NCI-H1417 (cell line): ENCODE results near the gene OR10AG1.

Experiments used
- DNase-seq, 3 experiments: peaks; one replicate each; lab custom pipeline; 2025; lab: John Stamatoyannopoulos, UW

Gene OR10AG1

GRCh38 chr11:55969845-55970244 lies at the start of gene OR10AG1:
TSS of gene OR10AG1 (minus strand) at chr11:55969945. CDS start at chr11:55969907, 38 bp downstream.
- DNase-seq = no peak

- no peak for DNase-seq
These were observed 44.1 kb upstream of the OR10AG1 start for GRCh38 chr11:56013805-56014204.

GRCh38 chr11:56010716-56011115 lies 41.0 kb upstream of the OR10AG1 start:
- no peak for DNase-seq

- DNase-seq = no peak
These were observed 24.8 kb upstream of the OR10AG1 start, which contains the start of gene OR5F1 for GRCh38 chr11:55994525-55994924. TSS of gene OR5F1 (minus strand) at chr11:55994625. CDS start at chr11:55994625, 0 bp downstream.

GRCh38 chr11:55970935-55971334 lies 1.2 kb upstream of the OR10AG1 start:
- no peak for DNase-seq

- DNase-seq = no peak
These were observed 1.8 kb downstream of the OR10AG1 start for GRCh38 chr11:55967914-55968313.

GRCh38 chr11:55966391-55966790 lies 3.4 kb downstream of the OR10AG1 start:
- no peak for DNase-seq

- no peak for DNase-seq
These were observed 13.2 kb downstream of the OR10AG1 start for GRCh38 chr11:55956521-55956920.

- DNase-seq = peak in 1 of 3 experiments; percentile 0
These were observed 20.4 kb downstream of the OR10AG1 start for GRCh38 chr11:55949330-55949729.

- DNase-seq = peak in 2 of 3 experiments; percentile 3 to 68
These were observed 26.9 kb downstream of the OR10AG1 start for GRCh38 chr11:55942785-55943392.

GRCh38 chr11:55936300-55936699 lies 33.4 kb downstream of the OR10AG1 start, which contains the start of gene OR5I1:
TSS of gene OR5I1 (minus strand) at chr11:55936400. CDS start at chr11:55936400, 0 bp downstream.
- no peak for DNase-seq

- no peak for DNase-seq
These were observed 49.2 kb downstream of the OR10AG1 start for GRCh38 chr11:55920537-55920936.
